ENCODE data around the gene FRMD3.

Gene FRMD3

DNA sequence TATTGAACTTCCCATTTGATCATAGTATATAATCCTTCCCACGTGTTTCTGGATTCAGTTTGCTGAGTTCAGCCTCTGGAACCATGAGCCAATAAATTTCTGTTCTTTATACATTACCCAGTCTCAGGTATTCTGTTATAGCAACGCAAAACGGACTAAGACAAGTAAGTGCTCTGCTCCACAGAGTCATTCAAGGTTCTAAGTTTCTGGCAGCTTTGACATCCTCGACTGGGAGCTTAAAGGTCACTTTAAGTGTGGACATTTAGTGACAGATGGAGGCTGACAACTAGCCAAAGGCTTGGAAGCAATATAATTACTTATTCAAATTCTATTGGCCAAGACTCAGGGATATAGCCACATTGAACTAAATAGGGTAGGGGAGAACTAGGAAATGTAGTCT, 297.5 kb downstream of the FRMD3 start:
- no peak overlapping the region for H3K4me3 ChIP-seq (replicated peaks; ENCODE audit: low read depth, low read length)
- DNase-seq (ENCODE audit: extremely low read depth, low read depth): no peak
- TF ChIP-seq CTCF (IDR thresholded peaks at IDR 0.05; ENCODE audit: low read depth, low read length, missing control alignments): no peak

GRCh38 chr9:83239747-83240146, 298.5 kb downstream of the FRMD3 start:
- no peak for TF ChIP-seq CTCF (IDR thresholded peaks at IDR 0.05; ENCODE audit: low read depth, low read length, missing control alignments)
- DNase-seq (ENCODE audit: extremely low read depth, low read depth): no peak
- H3K4me3 ChIP-seq (replicated peaks; ENCODE audit: low read depth, low read length): no peak overlapping the region

DNA sequence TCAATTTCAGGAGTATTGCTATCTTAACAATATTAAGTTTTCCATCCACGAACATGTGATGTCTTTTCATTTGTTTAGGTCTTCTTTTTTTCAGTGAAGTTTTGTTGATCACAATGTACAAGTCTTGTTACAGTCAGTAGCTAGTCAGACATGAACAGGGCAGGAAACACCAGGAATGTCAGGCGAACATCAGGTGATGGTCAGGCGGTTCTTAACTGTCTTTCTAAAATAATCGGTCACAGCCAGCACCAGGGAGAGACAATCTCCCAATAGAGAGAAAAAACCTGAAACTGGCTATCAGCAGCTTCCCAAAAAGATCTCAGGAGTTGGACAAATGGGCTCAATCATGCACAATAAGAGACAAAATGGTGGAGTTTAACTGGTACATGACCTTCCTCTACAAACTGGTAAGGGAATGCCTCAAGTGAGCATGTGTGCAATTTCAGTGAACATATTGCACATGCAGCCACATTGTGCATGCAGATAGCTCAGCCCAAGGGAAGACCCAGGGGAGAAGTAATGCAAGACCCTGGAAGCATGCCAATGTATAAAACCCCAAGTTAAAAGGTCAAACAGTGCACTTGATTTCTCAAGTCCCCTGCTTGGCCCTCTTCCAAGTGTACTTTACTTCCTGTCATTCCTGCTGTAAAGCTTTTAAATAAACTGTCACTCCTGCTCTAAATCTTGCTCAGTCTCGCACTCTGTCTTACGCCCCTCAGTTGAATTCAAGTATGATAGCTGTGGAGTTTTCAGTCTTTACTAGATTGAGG, 299.1 kb downstream of the FRMD3 start:
- no peak for TF ChIP-seq CTCF (IDR thresholded peaks at IDR 0.05; ENCODE audit: low read depth, low read length, missing control alignments)
- DNase-seq (ENCODE audit: extremely low read depth, low read depth): no peak
- H3K4me3 ChIP-seq (replicated peaks; ENCODE audit: low read depth, low read length): no peak overlapping the region

DNA sequence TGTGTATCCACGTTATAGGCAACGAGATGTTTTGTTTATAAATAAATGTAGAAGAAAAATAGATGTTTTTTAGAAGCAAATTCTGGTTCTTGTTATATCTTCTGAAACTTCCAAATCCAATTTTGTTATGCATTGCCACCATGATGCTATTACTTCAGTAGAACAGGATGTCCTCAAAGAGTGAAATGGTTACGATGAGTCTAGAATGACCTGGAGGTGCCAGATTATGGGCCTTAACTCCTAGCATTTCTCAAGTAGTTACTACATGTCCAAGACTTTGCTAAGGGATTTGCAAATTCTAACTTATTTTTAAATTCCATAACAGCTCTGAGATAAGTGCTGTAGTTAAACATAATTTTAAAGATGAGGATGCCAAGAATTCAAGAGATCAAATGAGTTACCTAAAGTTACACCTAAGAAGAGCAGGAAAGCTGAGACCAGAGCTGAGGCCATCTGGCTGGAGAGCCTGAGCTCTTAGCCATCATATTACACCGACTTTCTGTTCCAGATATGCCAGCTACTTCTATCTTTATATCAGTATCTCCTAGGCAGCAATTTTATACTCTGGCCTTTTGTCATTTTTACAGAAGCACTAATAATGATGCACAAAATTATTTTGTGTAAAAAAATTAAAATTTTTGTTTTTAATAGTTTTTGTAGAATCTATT, 302.0 kb downstream of the FRMD3 start:
- no peak for TF ChIP-seq CTCF (IDR thresholded peaks at IDR 0.05; ENCODE audit: low read depth, low read length, missing control alignments)
- no peak for DNase-seq (ENCODE audit: extremely low read depth, low read depth)
- no peak overlapping the region for H3K4me3 ChIP-seq (replicated peaks; ENCODE audit: low read depth, low read length)

GRCh38 chr9:83235526-83235925, 302.7 kb downstream of the FRMD3 start:
- no peak overlapping the region for H3K4me3 ChIP-seq (replicated peaks; ENCODE audit: low read depth, low read length)
- DNase-seq (ENCODE audit: extremely low read depth, low read depth): no peak

DNA sequence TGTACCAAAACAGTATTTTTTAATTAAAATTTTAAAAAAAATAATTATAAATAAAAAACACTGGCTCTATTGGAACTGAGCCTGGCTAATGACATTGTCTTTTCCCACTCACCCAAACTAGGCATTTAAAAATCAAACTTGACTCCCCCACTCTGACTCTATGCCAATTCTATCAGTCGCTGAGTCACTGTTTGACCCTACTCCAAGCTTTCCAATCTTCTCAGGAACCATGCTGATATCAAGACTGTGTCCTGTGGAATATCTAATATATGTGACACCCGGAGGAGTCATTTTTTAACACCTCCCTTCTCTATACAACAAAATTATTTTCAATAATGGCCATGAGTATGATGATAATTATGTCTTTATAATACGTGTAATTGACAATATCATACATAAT, 303.7 kb downstream of the FRMD3 start:
- no peak for TF ChIP-seq CTCF (IDR thresholded peaks at IDR 0.05; ENCODE audit: low read depth, low read length, missing control alignments)
- H3K4me3 ChIP-seq (replicated peaks; ENCODE audit: low read depth, low read length): no peak overlapping the region
- DNase-seq (ENCODE audit: extremely low read depth, low read depth): no peak

More at GRCh38 chr9:83235526-83235925, 302.7 kb downstream of the FRMD3 start:
- no peak for TF ChIP-seq CTCF (IDR thresholded peaks at IDR 0.05; ENCODE audit: low read depth, low read length, missing control alignments)

Measured in HFF-Myc (cell line).